C4-2B (cell line): Measurements from ENCODE around the gene SRGAP2C.
"Not testable (repeated sequence)": the region's sequence is repeated elsewhere in the genome, so short reads cannot be mapped to it uniquely, and the experiment has no call there.

ENCODE experiments used
- H3K27ac ChIP-seq: fragments of 450-650 bp; 2 replicates; pipeline ENCODE4 v1.5.1; 2017
- TF ChIP-seq, protein P1 (sequence below): fragments of 450-650 bp; conservative IDR thresholded peaks from 2 replicates; pipeline ENCODE4 v1.5.1; 2017; ENCODE audit warnings: mild to moderate bottlenecking

Gene SRGAP2C

GRCh38 chr1:121184290-121185127 is at the start of gene SRGAP2C, which contains the start of gene FAM72B:
Gene SRGAP2C (plus strand): TSS chr1:121184975. CDS start chr1:121187447, 2,472 bp downstream.
Gene FAM72B (minus strand): TSS chr1:121184340. CDS start chr1:121183489, 851 bp downstream.
- H3K27ac ChIP-seq, result peak within 1 kb of the TSS; percentile 50

- H3K27ac ChIP-seq, result not testable (repeated sequence)
Measured at GRCh38 chr1:121140393-121140792, 44.4 kb upstream of the SRGAP2C start.

- H3K27ac ChIP-seq, result not testable (repeated sequence)
Measured at GRCh38 chr1:121148489-121149190, 36.1 kb upstream of the SRGAP2C start.

GRCh38 chr1:121151294-121151693 is 33.5 kb upstream of the SRGAP2C start:
- H3K27ac ChIP-seq, result not testable (repeated sequence)

DNA sequence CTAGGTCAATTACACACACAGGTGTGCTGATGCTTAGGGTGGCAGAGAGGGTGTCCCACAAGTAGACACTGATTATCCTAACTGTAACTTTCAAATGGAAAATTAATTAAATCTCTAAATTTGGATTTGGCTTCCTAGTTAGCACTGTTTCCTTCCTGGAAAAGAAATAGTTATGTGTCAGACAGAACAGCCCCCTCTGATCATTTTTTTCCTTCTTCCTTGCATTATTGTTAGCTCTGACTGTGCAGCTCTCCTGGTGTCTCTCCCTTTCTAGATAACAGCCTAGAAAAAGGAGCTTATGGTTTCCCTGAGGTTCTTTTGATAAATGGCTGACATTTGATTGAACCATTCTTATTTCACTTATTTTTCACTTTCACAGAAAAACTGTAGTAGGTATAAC is 32.0 kb upstream of the SRGAP2C start:
- not testable (repeated sequence) for H3K27ac ChIP-seq

DNA sequence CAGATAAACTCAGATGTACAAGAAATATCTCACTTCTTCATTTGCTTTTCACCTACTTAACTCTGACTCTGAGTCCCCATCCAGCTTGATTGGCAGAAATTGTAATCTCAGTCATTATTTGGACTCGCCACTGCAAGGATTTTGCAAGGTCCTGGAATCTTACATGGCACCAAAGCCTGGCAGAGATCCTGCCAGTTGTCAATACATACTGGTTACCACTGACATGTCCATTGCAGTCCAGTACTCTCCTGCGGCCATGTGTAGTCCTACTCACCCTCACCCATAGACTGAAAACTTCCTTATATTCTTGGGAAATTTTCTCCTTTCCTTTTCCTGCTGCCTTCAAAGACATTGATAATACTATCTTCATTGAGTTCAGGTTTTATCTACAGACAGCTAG is 30.0 kb upstream of the SRGAP2C start:
- not testable (repeated sequence) for H3K27ac ChIP-seq

DNA sequence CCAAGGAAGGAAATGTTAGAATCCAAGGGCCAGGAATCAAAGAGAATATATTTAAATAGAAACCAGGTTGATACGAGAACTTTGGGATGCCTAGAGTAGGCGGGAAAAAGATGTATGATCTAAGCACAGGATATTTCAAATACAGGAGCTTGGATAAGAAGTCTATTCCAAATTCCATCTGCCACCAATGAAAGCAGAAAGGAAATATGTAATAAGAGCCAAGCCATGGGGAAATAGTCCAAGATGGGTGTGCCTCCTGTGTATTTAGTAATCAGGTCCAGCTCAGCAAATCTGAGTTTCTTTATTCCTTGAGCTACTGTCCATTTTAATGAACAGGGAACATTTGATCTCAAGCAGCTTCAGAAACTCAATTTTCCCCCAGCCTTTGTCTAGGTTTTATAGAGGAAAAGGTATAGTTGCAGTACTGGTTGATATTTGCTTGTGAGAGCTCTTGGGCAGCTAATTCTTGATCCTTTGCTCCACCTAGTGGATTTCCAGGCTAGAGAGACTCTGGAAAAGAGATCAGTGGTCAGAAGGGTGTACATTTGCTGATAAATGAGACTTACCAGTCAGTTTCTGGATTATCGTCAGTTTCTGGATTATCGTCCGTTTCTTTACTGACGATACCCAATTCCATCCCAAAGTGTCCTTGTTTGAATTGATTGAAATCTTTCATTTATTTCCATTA is 29.0 kb upstream of the SRGAP2C start:
- H3K27ac ChIP-seq, result not testable (repeated sequence)
- TF ChIP-seq, protein P1, sequence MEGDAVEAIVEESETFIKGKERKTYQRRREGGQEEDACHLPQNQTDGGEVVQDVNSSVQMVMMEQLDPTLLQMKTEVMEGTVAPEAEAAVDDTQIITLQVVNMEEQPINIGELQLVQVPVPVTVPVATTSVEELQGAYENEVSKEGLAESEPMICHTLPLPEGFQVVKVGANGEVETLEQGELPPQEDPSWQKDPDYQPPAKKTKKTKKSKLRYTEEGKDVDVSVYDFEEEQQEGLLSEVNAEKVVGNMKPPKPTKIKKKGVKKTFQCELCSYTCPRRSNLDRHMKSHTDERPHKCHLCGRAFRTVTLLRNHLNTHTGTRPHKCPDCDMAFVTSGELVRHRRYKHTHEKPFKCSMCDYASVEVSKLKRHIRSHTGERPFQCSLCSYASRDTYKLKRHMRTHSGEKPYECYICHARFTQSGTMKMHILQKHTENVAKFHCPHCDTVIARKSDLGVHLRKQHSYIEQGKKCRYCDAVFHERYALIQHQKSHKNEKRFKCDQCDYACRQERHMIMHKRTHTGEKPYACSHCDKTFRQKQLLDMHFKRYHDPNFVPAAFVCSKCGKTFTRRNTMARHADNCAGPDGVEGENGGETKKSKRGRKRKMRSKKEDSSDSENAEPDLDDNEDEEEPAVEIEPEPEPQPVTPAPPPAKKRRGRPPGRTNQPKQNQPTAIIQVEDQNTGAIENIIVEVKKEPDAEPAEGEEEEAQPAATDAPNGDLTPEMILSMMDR, result 0 out of 2 replicates have a peak, but pooled peaks have one; percentile 13

GRCh38 chr1:121156958-121157603 is 27.7 kb upstream of the SRGAP2C start:
- not testable (repeated sequence) for H3K27ac ChIP-seq

GRCh38 chr1:121157609-121158008 is 27.2 kb upstream of the SRGAP2C start:
- H3K27ac ChIP-seq, result not testable (repeated sequence)

GRCh38 chr1:121160118-121160517 is 24.7 kb upstream of the SRGAP2C start:
- H3K27ac ChIP-seq, result not testable (repeated sequence)

DNA sequence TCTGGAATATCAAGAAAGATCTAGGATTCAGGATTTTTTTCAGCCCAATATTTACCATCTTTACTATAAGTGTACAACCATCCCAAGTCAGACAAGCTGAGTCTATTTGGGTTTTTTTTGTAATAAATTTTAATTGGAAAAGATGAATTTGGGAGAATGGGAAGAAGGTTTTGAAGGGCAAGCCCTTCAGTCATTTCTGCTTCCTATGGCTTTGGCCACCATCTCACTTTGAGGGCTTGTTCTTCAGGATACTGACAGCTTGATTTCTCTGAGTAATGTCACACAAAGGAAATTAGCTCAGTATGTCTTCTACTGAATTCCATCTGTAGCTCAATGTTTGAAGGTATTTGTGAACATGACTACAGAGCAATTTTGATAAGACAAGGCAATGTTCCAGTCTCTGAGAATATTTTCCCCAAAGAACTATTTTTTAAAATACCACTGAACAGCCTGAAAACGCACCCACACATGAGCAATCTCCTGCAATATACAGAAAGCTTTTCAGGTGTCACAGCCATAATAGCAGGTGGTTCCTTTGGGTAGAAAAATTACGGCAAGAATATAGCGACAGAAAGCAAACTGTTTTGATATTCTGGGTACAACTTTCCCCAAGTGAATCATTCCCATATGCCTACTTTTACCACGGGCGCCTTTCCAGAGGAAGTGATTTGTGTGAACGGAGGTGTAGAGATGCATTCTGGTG is 23.4 kb upstream of the SRGAP2C start:
- H3K27ac ChIP-seq, result not testable (repeated sequence)

GRCh38 chr1:121163850-121164757 is 20.7 kb upstream of the SRGAP2C start:
- H3K27ac ChIP-seq, result not testable (repeated sequence)

DNA sequence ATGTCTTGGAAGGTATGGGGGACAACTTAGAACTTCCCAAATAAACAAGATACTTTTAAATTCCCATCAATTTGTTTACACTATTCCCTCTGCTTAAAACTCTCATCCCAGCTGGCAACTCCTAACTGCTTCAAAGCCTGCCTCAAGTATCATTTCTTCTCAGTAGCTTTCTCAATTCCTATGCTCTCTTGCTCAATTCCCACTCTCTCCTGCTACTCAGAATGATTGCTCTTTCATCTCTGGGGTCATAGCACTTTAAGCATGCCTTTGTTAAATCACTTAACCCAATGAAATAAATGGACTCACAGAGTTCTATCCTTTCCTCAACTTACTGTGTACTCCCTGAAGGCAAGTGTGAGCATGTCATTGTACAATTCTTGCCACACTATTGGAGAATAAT is 19.5 kb upstream of the SRGAP2C start:
- H3K27ac ChIP-seq, result not testable (repeated sequence)

DNA sequence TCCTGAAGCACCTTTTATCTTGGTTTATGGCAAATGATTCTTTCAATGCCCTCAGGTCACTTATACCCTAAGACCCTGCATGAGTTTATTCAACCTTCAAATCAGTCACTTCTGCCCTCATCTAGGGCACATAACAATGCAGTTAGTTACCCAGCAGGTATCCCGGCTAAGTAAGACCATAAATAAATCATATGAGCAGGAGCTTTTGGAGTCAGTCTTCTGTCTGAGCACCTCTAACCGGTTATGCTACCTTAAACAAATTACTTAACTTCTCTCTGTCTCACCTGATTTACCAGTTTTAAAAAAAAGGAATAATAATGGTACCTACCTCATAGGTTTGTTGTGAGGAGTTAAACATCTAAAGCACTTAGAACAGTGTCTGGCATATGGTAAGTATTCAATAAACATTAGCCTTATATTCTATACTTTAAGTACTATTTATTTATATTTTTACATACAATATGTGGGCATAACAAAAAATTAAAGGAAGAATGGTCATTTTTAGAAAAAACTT is 17.5 kb upstream of the SRGAP2C start:
- H3K27ac ChIP-seq, result not testable (repeated sequence)

- H3K27ac ChIP-seq, result not testable (repeated sequence)
Measured at GRCh38 chr1:121168152-121168668, 16.6 kb upstream of the SRGAP2C start.

GRCh38 chr1:121176649-121177048 is 8.1 kb upstream of the SRGAP2C start:
- H3K27ac ChIP-seq, result not testable (repeated sequence)

DNA sequence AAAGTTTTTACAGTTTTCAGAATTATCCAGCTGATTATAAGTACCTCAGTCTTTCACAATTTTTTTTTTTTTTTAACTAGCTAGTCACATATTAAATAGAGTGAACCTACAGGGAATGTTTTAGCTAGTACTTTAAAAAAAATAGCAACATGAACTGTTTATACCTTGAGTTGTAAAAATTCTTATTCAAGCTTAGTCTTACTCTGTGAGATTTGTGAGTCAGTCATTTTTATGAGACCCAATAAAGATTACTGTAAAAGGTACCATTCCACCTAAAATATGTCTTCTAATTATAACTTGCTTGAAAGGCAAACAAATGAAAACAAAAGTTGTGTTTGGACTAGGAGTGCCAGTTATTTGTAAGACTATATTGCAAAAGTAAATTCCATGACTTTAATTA is 6.6 kb upstream of the SRGAP2C start:
- H3K27ac ChIP-seq, result not testable (repeated sequence)

GRCh38 chr1:121183867-121184266 is 908 bp upstream of the SRGAP2C start:
- not testable (repeated sequence) for H3K27ac ChIP-seq
